Measurements from ENCODE around the gene COQ6. TPM values are rescaled to one million over a fixed set of nuclear protein-coding genes. Genes with fewer than 3 reads are reported as not detected.
"Not testable (repeated sequence)": the region's sequence is repeated elsewhere in the genome, so short reads cannot be mapped to it uniquely, and the experiment has no call there.

COQ6 gene
- total RNA-seq, 1 donor from 2014 or later, result 23.4 TPM

DNA sequence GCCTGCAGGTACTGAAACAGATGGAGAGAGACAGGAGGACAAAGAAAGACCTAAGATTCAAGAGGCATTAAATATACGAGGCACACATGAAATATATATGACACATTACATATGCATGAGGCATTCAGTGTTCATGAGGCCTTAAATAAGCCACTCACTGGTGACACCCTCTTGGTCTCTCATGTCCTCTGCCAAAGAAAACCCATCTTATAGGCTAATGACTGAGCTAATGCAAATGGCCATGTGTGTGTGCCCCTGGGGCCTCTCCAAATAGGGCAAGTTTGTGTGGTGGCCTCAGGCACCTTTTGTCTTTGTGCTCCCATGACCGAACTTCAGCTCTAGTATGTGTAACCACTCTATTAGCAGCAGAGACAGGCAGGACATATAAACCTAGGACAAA is 18.8 kb downstream of the COQ6 start:
- no peak for DNase-seq (ENCODE audit: low spot score)
- ATAC-seq, result no peak
- intact Hi-C loops (cut with DNase I), result no loop called here

DNA sequence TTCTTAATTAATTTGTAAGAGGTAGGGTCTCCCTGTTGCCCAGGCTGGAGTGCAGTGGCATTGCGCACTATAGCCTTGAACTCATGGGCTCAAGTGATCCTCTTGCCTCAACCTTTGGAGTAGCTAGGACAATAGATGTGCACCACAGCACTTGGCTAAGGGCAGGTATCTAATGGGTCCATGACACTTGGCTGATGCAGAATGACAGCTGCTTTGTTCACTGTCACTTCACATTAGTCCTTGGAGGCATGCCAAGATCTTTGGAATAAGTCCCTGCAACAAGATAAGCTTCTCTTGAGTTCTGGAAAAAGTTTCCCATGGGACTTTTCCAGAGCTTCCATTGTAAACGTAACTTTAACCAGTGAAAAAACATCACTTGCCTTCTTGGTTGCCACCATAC is 23.4 kb downstream of the COQ6 start:
- ATAC-seq (no peak), DNase-seq (ENCODE audit: low spot score) (no peak)
- intact Hi-C loops (cut with DNase I), result no loop called here

DNA sequence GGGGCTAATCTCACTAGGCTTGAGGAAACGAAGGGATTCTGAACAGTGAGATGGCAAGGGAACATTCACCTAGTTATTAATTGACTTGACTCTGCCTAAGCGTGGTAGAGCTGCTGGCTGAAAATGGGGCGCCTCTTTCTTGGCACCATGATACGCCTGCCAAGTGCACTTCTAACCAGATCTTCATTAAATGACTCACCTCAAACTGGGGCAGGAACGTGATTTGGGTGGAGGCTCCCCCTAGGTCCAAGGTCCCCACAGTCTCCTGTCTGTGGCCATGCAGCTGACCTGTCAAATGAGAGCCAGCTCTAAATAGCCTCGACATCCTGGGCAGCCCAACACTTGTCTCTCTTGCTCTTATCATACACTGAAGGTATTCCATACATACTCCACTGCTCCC is 26.0 kb downstream of the COQ6 start:
- no peak for DNase-seq (ENCODE audit: low spot score)
- intact Hi-C loops (cut with DNase I), result no loop called here
- no peak for ATAC-seq

DNA sequence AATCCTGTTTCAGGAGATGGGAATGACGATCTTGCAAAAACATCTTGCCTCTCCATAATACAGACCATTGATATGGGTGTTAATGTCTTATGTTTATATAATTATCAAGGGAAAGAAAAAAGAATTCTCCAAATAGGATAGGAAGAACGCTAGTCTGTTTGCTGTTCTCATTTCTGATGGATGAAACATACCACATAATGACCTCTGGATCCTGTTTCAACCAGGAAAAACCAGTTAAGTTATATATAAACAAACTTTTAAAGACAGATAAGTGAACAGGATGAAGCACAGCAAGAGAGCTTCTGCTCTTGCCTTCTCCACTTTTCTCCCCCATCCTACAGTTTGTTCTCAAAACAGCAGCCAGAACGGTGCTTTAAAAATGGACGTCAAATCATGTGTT is 27.8 kb downstream of the COQ6 start:
- no peak for DNase-seq (ENCODE audit: low spot score)
- no peak for ATAC-seq
- intact Hi-C loops (cut with DNase I), result no loop called here

DNA sequence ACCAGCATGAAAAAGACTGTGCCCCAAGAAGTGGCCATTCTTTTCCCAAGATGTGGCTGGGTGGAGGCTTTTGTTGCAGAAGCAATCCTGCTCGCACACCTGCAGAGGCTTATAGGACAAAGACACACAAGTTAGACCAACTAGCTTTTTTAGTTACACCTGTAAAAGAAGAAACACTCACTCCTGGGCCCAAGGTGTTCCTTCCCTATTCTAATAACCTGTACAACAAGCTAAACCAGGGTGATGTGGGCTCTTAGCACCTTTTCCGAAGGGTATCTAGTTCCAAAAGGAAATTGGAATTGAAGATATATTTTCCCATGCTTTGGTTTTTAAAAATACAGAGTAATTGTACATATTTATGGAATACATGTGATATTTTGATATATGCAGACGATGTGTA is 38.0 kb downstream of the COQ6 start:
- no peak for DNase-seq (ENCODE audit: low spot score)
- ATAC-seq, result no peak
- intact Hi-C loops (cut with DNase I), result no loop called here

DNA sequence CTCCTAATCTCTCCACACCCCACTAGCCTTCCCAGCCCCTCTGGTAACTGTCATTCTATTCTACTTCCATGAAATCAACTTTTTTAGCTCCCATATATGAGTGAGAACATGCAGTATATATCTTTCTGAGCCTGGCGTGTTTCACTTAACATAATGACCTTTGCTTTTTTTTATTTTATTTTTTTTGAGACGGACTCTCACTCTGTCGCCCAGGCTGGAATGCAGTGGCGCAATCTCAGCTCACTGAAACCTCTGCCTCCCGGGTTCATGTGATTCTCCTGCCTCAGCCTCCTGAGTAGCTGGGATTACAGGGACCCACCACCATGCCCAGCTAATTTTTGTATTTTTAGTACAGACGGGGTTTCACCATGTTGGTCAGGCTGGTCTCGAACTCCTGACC is 38.6 kb downstream of the COQ6 start:
- DNase-seq (ENCODE audit: low spot score); intact Hi-C loops (cut with DNase I); ATAC-seq: not testable (repeated sequence)

DNA sequence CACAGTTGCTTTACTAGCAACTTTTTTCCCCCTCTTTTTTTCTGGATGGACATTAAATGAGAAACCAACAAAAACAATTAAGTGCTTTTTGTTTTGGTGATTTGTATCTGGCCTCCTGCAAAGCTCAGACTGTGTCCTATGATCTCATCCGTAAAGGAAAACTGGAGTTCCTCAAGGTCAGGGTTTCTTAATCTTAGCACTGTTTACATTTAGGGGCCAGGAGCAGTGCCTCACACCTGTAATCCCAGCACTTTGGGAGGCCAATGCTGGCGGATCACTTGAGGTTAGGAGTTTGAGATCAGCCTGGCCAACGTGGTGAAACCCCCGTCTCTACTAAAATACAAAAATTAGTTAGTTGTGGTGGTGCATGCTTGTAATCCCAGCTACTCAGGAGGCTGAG is 41.0 kb downstream of the COQ6 start:
- DNase-seq (ENCODE audit: low spot score) (no peak), ATAC-seq (no peak)
- intact Hi-C loops (cut with DNase I), result no loop called here

DNA sequence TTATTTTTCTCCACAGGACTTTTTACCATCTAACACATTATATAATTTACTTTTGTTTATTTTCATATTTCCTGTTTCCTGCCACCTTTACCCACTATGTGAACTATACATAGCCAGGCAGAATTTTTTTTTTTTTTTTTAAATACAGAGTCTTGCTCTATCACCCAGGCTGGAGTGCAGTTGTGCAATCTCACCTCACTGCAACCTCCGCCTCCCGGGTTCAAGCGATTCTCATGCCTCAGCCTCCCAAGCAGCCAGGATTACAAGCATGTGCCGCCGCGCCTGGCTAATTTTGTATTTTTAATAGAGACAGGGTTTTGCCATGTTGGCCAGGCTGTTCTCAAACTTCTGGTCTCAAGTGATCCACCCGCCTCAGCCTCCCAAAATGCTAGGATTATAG is 44.8 kb downstream of the COQ6 start:
- ATAC-seq; DNase-seq (ENCODE audit: low spot score); intact Hi-C loops (cut with DNase I): not testable (repeated sequence)

DNA sequence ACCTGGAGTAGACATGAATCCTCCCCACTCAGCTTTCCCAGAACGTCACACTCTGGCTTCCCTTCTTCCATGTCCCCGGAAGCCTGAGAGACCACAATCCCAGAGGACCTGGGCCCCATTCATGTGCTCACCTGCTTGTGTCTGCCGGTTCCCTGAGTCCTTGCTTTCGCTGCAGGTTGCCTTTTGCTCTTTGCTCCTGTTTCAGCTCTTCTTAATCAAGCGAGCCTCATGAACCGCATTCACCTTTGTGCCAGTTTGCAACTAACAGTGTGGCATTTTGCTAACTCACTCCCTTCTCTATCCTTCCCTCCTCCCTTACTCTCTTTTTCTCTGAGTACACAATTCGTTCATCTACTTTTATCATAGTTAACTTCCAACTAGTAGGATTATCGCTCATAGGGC is 45.9 kb downstream of the COQ6 start:
- intact Hi-C loops (cut with DNase I), result no loop called here
- DNase-seq (ENCODE audit: low spot score), result no peak
- no peak for ATAC-seq

DNA sequence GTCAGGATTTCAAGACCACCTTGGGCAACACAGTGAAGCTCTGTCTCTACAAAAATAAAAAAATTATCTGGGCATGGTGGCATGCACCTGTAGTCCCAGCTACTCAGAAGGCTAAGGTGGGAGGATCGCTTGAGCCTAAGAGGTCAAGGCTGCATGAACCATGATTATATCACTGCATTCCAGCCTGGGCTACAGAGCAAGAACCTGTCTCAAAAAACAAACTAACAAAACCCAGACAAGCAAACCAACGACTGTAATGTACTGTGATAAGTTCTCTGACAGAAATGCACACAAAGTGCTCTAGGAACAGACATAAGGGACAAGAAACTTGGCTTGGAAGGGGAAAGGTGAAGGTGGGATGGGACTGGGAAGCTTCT is 46.6 kb downstream of the COQ6 start:
- intact Hi-C loops (cut with DNase I), result no loop called here
- DNase-seq (ENCODE audit: low spot score) (no peak), ATAC-seq (no peak)

DNA sequence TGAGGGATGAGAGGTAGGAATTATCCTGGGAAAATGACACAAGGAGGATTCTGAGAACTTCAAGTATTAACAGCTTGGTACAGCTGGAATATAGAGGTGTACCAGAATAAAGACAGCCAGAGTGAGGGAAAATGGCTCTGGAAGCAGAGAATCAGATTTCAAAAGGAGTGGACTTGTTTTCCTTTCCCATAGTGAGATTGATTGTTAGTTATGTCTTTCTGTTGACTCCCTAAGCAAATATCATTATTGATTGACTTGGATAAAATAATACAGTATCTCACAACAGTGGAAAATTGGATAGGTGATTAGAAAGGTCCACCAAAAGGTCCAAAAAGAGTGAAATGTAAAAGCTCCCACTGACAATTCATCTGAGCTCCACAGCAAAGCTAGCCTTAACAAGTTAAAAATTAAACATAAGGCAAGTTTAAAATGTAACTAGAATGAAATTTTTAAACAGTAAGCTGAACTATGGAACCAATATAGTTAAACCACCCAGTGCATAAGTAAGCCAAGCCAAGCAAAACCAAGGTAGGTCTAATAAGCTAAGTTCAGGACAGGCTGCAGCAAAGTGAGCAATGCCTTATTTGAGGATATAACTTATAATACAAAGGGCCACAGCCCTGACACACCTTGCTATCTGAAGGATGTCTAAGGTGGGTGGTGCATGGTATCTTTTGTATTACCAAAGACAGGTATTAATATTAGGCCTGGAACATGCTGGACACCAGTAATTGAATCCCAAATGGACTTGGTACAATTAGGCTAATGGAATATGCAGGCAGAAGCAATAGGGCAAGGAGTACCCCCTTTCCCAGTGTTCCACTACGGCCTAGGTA is 47.2 kb downstream of the COQ6 start:
- DNase-seq (ENCODE audit: low spot score) (no peak), ATAC-seq (no peak)
- intact Hi-C loops (cut with DNase I), result no loop called here

DNA sequence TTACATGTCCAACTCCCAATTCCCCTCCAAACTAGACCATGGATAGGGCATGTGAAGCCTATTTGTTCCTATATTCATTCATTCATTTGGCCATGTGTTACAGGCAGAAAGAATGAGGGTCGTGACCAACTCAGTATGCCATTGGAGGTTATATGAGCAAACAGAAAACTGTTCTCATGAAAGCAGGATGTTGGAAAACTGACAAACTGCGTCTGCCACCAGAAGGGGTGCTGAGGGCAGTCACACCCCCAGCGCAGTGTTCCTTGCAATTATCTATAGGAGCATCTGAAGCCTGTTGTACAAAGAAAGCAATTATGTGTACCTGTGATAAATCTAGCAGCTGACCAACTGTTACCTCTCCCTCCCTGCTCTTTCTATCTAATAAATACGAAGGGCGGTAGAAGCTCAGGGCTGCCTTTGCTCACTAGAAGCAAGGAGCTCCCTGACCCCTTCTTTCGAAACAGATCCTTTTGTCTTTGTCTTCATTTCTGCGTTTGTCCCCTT is 47.9 kb downstream of the COQ6 start:
- DNase-seq (ENCODE audit: low spot score) (no peak), ATAC-seq (no peak)
- intact Hi-C loops (cut with DNase I), result no loop called here

DNA sequence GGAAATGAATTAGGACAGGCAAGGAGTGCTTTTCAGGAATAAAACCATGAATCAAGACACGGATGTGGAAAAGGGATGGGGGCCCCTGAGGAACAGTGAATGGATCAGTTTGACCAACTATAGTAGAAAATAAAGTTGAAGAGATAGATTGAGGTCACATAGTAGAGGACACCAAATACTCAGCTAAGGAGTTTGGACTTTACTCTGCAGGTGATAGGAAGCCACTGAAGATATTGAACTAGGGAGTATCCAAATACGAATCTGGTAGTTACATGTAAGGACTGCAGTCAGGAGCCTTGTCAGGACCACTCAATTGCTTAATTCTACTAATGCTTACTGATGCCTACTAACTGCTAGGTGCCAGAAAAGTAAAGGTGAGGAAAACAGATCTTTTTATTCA is 48.6 kb downstream of the COQ6 start:
- intact Hi-C loops (cut with DNase I), result no loop called here
- ATAC-seq, result no peak
- no peak for DNase-seq (ENCODE audit: low spot score)

DNA sequence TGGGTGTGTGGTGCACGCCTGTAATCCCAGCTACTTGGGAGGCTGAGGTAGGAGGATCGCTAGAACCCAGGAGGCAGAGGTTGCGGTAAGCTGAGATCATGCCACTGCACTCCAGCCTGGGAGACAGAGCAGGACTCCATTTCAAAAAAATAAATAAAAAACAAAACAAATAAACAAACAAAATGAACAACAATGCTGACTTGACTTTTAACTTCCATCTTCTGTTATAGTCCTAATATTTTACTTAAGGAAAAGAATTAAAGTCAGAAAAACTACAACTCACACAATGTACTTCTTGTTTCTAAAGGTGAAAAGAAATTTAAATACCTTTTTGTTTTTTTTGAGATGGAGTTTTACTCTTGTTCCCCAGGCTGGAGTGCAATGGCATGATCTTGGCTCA is 55.6 kb downstream of the COQ6 start:
- DNase-seq (ENCODE audit: low spot score); ATAC-seq; intact Hi-C loops (cut with DNase I): not testable (repeated sequence)

DNA sequence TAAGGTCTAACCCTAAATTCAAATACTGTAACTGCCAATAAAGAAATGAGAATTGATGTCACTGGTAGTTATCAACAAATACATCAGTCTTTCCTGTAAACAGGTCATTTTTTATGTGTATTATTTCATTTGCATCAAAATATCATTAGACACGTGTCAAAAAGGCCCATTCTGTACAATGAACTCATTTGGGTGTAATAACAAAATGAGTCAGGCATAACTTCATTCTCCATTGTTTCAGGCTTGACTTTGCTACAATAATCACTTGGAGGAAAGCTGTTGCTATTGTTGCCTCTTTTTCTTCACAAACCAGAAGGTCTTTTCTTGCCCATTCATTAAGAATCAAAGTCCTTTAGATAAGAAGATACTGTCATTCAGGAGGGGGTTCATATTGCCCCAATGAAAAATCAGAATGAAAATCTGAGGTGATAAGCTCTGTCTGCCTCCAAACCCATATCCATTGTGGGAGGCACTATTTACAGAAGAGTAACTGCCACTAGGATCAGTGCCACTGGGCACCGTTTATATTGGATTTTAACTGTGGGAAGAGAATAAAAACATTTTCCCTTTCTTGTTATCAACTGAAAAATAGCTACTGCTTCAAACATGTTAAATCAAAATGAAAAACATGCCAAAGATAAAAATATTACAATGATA is 58.9 kb downstream of the COQ6 start:
- DNase-seq (ENCODE audit: low spot score) (no peak), ATAC-seq (no peak)
- intact Hi-C loops (cut with DNase I), result no loop called here

Other genes with a start within 250 kb of the COQ6 start
- 46.1 TPM for gene PNMA1, start 235.9 kb upstream of the COQ6 start, total RNA-seq
- gene PTGR2, start 98.5 kb upstream of the COQ6 start, total RNA-seq, result 17.1 TPM
- gene ZNF410, start 63.4 kb upstream of the COQ6 start, total RNA-seq, result 46.6 TPM
- 12.1 TPM for gene FAM161B, start 208 bp upstream of the COQ6 start, total RNA-seq
- gene ENTPD5, start 69.0 kb downstream of the COQ6 start, total RNA-seq, result 15.5 TPM
- gene BBOF1, start 69.0 kb downstream of the COQ6 start, total RNA-seq, result 8.6 TPM
- 85.5 TPM for gene ALDH6A1, start 134.2 kb downstream of the COQ6 start, total RNA-seq
- gene LIN52, start 134.7 kb downstream of the COQ6 start, total RNA-seq, result 8.5 TPM